SU-DHL-6 (cell line): ENCODE measurements around the gene FAM135A.

ENCODE experiments used
- EZH2phosphoT487 ChIP-seq: fragments of 200-600 bp; sonication (generic), shearing (Covaris generic); conservative IDR thresholded peaks from 2 replicates; pipeline ENCODE4 v1.6.1; 2018; ENCODE audit warnings: mild to moderate bottlenecking, antibody characterized with exemption, low read length, moderate library complexity, mixed read lengths
- TF ChIP-seq, protein P1 (sequence below): fragments of 200-600 bp; sonication (generic); IDR thresholded peaks from one replicate; pipeline ENCODE4 v1.5.1; 2017; ENCODE audit warnings: antibody characterized with exemption, mild to moderate bottlenecking, low read length, moderate library complexity; ENCODE audit not compliant: insufficient read depth, poor library complexity, severe bottlenecking

DNA sequence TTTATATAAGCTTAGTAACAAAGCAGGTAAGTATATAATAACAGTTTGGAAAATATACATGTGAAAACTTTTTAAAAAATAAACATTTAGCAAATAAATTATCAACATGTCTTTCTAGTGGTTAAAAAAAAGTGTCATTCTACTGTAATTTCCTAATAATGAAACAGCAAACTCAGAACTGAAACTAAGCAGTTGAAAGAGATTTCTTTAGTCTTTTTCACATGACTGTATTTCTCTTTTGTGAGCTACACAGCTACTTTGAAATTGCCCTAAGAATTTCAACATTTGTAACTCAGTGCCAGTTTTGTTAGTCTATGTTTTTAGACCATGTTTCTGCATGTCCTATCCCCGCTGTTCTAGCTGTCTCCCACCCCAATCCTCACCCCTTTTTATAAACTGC, 125.1 kb downstream of the FAM135A start:
- TF ChIP-seq, protein P1, sequence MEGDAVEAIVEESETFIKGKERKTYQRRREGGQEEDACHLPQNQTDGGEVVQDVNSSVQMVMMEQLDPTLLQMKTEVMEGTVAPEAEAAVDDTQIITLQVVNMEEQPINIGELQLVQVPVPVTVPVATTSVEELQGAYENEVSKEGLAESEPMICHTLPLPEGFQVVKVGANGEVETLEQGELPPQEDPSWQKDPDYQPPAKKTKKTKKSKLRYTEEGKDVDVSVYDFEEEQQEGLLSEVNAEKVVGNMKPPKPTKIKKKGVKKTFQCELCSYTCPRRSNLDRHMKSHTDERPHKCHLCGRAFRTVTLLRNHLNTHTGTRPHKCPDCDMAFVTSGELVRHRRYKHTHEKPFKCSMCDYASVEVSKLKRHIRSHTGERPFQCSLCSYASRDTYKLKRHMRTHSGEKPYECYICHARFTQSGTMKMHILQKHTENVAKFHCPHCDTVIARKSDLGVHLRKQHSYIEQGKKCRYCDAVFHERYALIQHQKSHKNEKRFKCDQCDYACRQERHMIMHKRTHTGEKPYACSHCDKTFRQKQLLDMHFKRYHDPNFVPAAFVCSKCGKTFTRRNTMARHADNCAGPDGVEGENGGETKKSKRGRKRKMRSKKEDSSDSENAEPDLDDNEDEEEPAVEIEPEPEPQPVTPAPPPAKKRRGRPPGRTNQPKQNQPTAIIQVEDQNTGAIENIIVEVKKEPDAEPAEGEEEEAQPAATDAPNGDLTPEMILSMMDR = no peak
- TF ChIP-seq EZH2phosphoT487 = no peak
